Keratinocyte (primary cell): ENCODE results near the gene LIME1.

Experiments used
- EZH2 ChIP-seq: IDR thresholded peaks from one replicate; pipeline ENCODE4 v1.6.1; 2012; ENCODE audit warnings: inconsistent platforms, mild to moderate bottlenecking, low read length, moderate library complexity
- TF ChIP-seq, protein P1 (sequence below), 3 experiments: IDR thresholded peaks in 1 of 3; conservative IDR thresholded peaks in 1 of 3; optimal IDR thresholded peaks in 1 of 3; 2 replicates in 2 of 3; 3 replicates in 1 of 3; pipeline versions ENCODE3 to v1.5.1; 2011; ENCODE audit warnings: low read length in 3 of 3, mild to moderate bottlenecking in 3 of 3, moderate library complexity in 2 of 3, control low read depth in 1 of 3, inconsistent platforms in 1 of 3; ENCODE audit not compliant: insufficient read depth in 2 of 3; ENCODE audit errors: extremely low read depth in 1 of 3

DNA sequence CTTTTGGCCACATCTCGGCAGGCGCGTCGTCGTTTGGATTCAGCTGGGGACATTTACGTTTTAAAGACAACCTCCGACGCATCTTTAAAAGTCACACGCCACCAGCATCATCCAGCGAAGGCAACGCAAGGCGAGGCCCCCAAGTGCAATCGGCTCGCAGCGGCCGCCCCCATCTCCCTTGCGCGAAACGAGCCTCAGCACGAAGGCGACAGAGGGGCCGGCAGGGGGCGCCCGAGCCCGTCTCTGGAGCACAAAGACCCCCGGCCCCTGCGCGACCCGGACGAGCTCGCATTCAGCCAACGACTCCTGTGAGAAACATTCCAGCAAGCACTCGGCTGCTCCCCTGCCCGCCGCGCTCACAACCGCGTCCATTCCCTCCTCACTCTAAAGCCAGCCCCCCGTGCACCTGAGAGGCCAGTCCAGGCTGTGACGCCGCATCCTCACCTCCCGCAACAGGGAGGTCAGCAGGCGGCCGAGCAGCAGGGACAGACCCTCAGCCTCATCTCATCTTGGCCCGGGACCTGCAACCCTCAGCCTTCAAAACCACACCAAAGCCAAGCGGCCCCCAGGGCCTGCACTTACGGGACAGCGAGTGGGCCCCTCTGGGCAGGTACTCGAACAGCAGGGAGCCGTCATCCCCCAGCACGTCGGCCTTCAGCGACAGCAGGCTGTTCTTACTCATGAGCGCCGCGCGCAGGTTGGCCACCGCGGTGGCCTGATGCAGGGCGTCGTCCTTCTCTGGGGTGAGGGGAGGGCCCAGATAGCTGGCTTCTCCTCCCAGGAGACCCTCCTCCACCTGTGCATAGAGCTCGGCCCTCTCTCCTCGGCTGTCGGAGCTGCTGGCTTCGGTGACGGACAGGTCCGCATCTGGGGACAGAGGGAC, 38.9 kb downstream of the LIME1 start:
- TF ChIP-seq, protein P1, sequence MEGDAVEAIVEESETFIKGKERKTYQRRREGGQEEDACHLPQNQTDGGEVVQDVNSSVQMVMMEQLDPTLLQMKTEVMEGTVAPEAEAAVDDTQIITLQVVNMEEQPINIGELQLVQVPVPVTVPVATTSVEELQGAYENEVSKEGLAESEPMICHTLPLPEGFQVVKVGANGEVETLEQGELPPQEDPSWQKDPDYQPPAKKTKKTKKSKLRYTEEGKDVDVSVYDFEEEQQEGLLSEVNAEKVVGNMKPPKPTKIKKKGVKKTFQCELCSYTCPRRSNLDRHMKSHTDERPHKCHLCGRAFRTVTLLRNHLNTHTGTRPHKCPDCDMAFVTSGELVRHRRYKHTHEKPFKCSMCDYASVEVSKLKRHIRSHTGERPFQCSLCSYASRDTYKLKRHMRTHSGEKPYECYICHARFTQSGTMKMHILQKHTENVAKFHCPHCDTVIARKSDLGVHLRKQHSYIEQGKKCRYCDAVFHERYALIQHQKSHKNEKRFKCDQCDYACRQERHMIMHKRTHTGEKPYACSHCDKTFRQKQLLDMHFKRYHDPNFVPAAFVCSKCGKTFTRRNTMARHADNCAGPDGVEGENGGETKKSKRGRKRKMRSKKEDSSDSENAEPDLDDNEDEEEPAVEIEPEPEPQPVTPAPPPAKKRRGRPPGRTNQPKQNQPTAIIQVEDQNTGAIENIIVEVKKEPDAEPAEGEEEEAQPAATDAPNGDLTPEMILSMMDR (optimal IDR thresholded peaks at IDR 0.05 in 1 of 3, IDR thresholded peaks at IDR 0.05 in 1 of 3, conservative IDR thresholded peaks at IDR 0.05 in 1 of 3; ENCODE audit: extremely low read depth in 1 of 3, insufficient read depth in 2 of 3, low read length in 3 of 3), result peak; percentile 25 to 65 (median 43)
- no peak for TF ChIP-seq EZH2
